Erythroblast (primary cell): ENCODE data around the gene PCDHA8.
"Not testable (repeated sequence)": the region's sequence is repeated elsewhere in the genome, so short reads cannot be mapped to it uniquely, and the experiment has no call there.

Experiments
- DNase-seq, 2 experiments: peaks; one replicate each; lab custom pipeline; 2025; lab: John Stamatoyannopoulos, UW
- GATA1 ChIP-seq: IDR thresholded peaks from 2 replicates; pipeline ENCODE4 v1.6.1; 2011; ENCODE audit warnings: low read depth, mild to moderate bottlenecking, control low read depth, low read length, moderate library complexity
- POLR2A ChIP-seq: IDR thresholded peaks from 2 replicates; pipeline ENCODE4 v1.6.1; 2011; ENCODE audit warnings: mild to moderate bottlenecking, low read length

Gene PCDHA8

DNA sequence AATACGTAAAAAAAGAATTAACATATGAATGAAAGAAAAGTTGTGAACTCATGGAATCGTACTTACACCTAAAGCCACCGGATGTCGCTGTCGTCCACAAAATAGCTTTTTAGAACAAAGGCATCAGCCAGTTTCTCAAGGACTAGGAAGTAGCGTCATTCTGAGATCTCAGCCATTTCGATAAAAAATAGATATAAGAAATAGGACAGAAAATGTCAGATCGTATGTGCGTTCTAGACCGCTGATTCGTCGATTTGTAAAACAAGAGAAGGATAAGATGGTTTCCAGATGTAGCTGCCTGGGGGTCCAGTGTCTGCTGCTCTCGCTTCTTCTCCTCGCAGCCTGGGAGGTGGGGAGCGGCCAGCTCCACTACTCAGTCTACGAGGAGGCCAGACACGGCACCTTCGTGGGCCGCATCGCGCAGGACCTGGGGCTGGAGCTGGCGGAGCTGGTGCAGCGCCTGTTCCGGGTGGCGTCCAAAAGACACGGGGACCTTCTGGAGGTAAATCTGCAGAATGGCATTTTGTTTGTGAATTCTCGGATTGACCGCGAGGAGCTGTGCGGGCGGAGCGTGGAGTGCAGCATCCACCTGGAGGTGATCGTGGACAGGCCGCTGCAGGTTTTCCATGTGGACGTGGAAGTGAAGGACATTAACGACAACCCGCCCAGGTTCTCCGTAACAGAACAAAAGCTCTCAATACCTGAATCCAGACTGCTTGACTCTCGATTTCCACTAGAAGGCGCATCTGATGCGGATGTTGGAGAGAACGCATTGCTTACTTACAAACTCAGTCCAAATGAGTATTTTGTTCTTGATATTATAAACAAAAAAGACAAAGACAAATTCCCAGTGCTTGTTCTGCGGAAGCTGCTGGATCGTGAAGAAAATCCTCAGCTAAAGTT, 15.0 kb downstream of the PCDHA8 start, which contains the start of gene PCDHA10:
PCDHA10 (plus strand) TSS at position 126 of the 903 bp plus-strand sequence; CDS start at position 278, 152 bp downstream.
- TF ChIP-seq POLR2A (no peak), GATA1 (no peak)

DNA sequence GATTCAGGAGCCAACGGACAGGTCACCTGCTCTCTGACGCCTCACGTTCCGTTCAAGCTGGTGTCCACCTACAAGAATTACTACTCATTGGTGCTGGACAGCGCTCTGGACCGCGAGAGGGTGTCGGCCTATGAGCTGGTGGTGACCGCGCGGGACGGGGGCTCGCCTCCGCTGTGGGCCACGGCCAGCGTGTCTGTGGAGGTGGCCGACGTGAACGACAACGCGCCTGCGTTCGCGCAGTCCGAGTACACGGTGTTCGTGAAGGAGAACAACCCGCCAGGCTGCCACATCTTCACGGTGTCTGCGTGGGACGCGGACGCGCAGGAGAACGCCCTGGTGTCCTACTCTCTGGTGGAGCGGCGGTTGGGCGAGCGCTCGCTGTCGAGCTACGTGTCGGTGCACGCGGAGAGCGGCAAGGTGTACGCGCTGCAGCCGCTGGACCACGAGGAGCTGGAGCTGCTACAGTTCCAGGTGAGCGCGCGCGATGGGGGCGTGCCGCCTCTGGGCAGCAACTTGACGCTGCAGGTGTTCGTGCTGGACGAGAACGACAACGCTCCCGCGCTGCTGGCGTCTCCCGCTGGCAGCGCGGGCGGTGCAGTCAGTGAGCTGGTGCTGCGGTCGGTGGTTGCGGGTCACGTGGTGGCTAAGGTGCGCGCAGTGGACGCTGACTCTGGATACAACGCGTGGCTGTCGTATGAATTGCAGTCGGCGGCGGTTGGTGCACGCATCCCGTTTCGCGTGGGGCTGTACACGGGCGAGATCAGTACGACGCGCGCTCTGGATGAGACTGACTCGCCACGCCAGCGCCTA, 16.4 kb downstream of the PCDHA8 start:
- no peak for TF ChIP-seq POLR2A
- TF ChIP-seq GATA1 = no peak
- DNase-seq = no peak

More for the DNA sequence above, 15.0 kb downstream of the PCDHA8 start, which contains the start of gene PCDHA10:
- peak in 1 of 2 experiments; percentile 11 for DNase-seq

DNA sequence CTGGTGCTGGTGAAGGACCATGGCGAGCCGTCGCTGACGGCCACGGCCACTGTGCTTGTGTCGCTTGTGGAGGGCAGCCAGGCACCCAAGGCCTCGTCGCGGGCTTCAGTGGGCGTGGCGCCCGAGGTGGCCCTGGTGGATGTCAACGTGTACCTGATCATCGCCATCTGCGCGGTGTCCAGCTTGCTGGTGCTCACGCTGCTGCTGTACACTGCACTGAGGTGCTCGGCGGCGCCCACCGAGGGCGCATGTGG, 16.9 kb downstream of the PCDHA8 start:
- DNase-seq = no peak
- TF ChIP-seq GATA1 (no peak), POLR2A (no peak)

GRCh38 chr5:140862441-140863295, 21.7 kb downstream of the PCDHA8 start:
- DNase-seq = no peak
- TF ChIP-seq GATA1 (no peak), POLR2A (no peak)

DNA sequence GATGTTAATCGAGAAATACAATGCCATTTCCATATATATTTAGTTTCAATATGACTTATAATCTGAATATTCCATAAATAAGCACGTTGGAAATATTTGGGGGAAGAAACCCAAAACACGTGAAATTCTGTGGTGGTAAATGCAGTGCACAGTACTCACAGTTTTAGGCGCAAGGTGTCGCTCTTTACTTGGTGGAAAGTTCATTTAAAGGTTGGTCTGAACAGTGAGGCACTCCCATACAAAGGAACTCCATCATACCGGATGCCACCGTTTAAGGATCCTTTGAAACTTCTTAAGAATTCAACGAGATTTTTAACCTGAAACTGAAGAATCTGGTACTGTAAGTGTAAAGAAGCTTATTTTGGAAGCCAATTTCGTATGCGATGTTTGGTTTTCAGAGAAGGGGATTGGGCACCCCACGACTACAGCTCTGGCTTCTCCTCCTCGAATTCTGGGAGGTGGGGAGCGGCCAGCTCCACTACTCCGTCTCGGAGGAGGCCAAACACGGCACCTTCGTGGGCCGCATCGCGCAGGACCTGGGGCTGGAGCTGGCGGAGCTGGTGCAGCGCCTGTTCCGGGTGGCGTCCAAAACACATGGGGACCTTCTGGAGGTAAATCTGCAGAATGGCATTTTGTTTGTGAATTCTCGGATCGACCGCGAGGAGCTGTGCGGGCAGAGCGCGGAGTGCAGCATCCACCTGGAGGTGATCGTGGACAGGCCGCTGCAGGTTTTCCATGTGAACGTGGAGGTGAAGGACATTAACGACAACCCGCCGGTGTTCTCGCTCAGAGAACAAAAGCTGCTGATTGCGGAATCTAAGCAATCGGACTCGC, 28.0 kb downstream of the PCDHA8 start, which contains the start of gene PCDHA11:
PCDHA11 (plus strand) TSS at position 237 of the 834 bp plus-strand sequence; CDS start at position 384, 147 bp downstream.
- TF ChIP-seq GATA1 = no peak
- no peak for TF ChIP-seq POLR2A
- DNase-seq = no peak

GRCh38 chr5:140869555-140869886, 28.5 kb downstream of the PCDHA8 start:
- TF ChIP-seq GATA1 (no peak), POLR2A (no peak)
- no peak for DNase-seq

- TF ChIP-seq POLR2A (no peak), GATA1 (no peak)
- no peak for DNase-seq
Measured at GRCh38 chr5:140870221-140871201, 29.5 kb downstream of the PCDHA8 start.

GRCh38 chr5:140875085-140876065, 34.4 kb downstream of the PCDHA8 start, which contains the start of gene PCDHA12:
Gene PCDHA12 (plus strand): TSS chr5:140875308. CDS start chr5:140875473, 165 bp downstream.
- TF ChIP-seq POLR2A (no peak), GATA1 (no peak)
- no peak for DNase-seq

DNA sequence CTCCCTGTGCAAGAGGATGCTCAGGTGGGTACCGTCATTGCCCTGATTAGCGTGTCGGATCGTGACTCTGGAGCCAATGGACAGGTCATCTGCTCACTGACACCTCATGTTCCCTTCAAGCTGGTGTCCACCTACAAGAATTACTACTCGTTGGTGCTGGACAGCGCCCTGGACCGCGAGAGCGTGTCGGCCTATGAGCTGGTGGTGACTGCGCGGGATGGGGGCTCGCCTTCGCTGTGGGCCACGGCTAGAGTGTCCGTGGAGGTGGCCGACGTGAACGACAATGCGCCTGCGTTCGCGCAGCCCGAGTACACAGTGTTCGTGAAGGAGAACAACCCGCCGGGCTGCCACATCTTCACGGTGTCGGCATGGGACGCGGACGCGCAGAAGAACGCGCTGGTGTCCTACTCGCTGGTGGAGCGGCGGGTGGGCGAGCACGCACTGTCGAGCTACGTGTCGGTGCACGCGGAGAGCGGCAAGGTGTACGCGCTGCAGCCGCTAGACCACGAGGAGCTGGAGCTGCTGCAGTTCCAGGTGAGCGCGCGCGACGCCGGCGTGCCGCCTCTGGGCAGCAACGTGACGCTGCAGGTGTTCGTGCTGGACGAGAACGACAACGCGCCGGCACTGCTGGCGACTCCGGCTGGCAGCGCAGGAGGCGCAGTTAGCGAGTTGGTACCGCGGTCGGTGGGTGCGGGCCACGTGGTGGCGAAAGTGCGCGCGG, 35.7 kb downstream of the PCDHA8 start:
- DNase-seq = not testable (repeated sequence)

DNA sequence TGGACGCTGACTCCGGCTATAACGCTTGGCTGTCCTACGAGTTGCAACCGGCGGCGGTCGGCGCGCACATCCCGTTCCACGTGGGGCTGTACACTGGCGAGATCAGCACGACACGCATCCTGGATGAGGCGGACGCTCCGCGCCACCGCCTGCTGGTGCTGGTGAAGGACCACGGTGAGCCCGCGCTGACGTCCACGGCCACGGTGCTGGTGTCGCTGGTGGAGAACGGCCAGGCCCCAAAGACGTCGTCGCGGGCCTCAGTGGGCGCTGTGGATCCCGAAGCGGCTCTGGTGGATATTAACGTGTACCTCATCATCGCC, 36.2 kb downstream of the PCDHA8 start:
- DNase-seq = no peak

More for the DNA sequence above, 36.2 kb downstream of the PCDHA8 start:
- no peak for TF ChIP-seq GATA1
- TF ChIP-seq POLR2A = no peak
